Left ventricle myocardium superior (tissue), 1 donor: ENCODE results near the gene TLN1. TPM values are rescaled to one million over a fixed set of nuclear protein-coding genes. Genes with fewer than 3 reads are reported as not detected.

Experiments used
- ATAC-seq: fragments of 200-7000 bp; cut with Tn5 transposase; one replicate; pipeline ENCODE4 v1.9.1; 2020; ENCODE audit warnings: mild to moderate bottlenecking, moderate library complexity
- DNase-seq: peaks from one replicate; pipeline ENCODE4 v3.0.0-alpha.2; 2020
- intact Hi-C: fragments of 100-400 bp; cut with micrococcal nuclease; formaldehyde crosslinking; loops from one replicate; pipeline ENCODE4 v1.11.0; 2022
- total RNA-seq: library from RNA; stranded (reverse); fragmentation: NEBNext Ultra II Directional; extraction: Animal tissue kit (Norgen Biotek cat#: 25700); gene quantifications from one replicate; pipeline ENCODE4 v1.2.1, GENCODE V29; 2021
- donor health status: DM: no; HTN: yes; CAD: no; lungs with severe emphysema.

TLN1 gene
- total RNA-seq, 1 donor from 2014 or later, result 243 TPM

DNA sequence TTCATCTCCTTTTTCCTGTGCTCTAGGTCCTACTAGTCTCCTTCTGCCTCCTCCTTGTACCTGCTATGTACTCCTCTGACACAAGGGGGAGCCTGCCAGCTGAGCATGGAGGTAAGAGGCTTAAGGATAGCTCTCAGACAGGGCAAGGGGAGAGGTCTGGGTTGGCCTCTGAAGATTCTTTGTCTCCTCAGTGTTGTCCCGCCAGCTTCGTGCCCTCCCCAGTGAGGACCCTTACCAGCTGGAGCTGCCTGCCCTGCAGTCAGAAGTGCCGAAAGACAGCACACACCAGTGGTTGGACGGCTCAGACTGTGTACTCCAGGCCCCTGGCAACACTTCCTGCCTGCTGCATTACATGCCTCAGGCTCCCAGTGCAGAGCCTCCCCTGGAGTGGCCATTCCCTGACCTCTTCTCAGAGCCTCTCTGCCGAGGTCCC, 4.2 kb upstream of the TLN1 start:
- intact Hi-C loops, result no loop called here
- DNase-seq, result peak; percentile 52

GRCh38 chr9:35734096-35734495, 2.1 kb upstream of the TLN1 start:
- ATAC-seq (no peak), DNase-seq (no peak)
- intact Hi-C loops, result no loop called here

More for the DNA sequence above, 4.2 kb upstream of the TLN1 start:
- ATAC-seq, result peak; percentile 11

DNA sequence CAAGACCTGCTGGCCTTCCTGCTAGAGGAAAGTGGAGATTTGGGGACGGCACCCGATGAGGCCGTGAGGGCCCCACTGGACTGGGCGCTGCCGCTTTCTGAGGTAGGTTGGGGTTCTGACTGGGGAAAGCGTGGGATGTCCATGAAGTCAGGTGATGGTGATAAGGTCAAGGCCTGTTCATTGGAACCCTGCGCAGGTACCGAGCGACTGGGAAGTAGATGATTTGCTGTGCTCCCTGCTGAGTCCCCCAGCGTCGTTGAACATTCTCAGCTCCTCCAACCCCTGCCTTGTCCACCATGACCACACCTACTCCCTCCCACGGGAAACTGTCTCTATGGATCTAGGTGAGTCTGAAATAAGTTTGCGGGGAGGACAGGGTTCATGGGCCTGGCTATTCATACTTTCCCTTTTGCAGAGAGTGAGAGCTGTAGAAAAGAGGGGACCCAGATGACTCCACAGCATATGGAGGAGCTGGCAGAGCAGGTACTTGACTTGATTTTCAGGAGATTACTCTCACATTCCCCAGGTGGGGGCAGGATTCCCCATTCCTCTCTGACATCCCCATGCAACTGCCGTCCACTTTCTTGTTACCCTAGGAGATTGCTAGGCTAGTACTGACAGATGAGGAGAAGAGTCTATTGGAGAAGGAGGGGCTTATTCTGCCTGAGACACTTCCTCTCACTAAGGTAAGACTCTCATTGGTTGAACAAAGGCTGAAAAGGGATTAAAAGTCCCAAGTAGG, 976 bp upstream of the TLN1 start:
- intact Hi-C loops, result no loop called here

DNA sequence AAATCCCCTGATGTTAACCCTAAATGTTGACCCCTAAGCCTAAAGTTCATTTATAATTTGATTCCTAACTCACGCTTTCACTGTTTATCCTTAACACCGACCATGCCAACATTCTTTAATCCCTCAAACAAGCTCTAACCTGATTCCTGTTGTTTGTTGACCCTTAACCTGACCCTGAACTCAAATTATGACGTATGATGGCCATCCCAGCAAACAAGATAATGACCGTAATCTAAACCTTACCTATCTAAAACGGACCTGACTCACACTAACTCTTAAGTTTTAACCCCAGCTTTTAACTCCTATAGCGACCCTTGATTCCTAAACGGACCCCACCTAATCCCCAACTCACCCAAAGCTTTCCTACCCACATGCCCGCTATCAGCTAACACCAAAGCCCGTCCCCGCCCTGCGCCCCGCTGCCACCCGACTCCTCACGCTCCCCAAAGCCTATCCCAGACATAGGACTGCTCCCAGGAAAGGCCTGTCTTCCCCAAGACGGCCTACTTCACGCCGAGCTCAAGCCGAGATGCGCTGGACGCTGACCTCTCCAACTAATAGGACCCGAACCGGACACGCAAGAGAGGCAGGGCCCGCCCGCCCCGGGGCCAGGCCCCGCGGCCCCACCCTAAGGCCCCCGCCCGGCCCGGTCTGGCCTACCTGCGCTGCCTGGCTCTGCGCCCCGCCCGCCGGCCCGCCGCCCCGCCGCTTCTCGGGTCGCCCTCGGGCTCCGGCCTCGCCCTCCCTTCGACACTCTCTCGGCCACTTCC, 395 bp downstream of the TLN1 start:
- DNase-seq (no peak), ATAC-seq (no peak)
- intact Hi-C loops, result no loop called here

More for the DNA sequence above, 976 bp upstream of the TLN1 start:
- DNase-seq, result no peak
- ATAC-seq, result peak; percentile 0

GRCh38 chr9:35730486-35730854, 1.5 kb downstream of the TLN1 start:
- intact Hi-C loops, result no loop called here
- ATAC-seq, result no peak

DNA sequence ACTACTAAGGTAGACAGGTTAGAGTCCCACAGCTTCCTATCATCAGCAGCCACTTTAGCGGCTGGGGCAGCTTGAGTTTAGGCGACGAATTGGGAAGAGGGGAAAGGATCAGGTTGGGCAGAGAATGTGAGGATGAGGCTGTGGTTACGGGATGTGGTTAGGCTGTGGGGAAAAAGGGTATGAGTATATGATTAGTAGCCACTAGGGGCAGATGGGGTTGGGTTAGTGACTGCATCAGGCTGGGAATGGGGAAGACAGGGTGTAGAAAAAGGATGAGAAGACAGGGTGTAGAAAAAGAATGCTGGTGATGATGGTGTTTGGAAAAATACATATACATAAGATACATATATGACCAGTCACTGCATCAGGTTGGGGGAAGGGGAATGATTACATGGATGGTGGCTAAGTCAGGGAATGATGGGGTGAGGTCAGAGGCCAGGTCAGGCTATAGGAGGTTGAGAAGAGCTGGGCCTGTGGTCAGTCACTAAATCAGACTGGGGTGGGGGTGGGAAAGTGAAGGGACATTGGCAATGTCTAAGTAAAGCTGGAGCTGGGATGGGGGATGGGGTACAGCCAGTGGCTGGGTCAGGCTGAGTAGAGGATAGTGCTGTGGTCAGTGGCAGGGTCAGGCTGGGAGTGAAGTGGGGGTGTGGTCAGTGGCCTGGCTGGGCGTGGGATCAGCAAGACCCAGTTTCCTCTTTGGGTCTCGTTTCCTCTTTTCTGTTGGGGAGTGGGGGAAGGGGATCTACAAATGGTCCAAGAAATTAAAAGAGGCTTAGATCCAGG, 2.1 kb downstream of the TLN1 start:
- intact Hi-C loops, result no loop called here
- DNase-seq, result peak; percentile 68

More at GRCh38 chr9:35730486-35730854, 1.5 kb downstream of the TLN1 start:
- DNase-seq, result no peak

GRCh38 chr9:35729101-35729500, 2.9 kb downstream of the TLN1 start:
- intact Hi-C loops, result no loop called here
- no peak for ATAC-seq
- no peak for DNase-seq

More for the DNA sequence above, 2.1 kb downstream of the TLN1 start:
- no peak for ATAC-seq

DNA sequence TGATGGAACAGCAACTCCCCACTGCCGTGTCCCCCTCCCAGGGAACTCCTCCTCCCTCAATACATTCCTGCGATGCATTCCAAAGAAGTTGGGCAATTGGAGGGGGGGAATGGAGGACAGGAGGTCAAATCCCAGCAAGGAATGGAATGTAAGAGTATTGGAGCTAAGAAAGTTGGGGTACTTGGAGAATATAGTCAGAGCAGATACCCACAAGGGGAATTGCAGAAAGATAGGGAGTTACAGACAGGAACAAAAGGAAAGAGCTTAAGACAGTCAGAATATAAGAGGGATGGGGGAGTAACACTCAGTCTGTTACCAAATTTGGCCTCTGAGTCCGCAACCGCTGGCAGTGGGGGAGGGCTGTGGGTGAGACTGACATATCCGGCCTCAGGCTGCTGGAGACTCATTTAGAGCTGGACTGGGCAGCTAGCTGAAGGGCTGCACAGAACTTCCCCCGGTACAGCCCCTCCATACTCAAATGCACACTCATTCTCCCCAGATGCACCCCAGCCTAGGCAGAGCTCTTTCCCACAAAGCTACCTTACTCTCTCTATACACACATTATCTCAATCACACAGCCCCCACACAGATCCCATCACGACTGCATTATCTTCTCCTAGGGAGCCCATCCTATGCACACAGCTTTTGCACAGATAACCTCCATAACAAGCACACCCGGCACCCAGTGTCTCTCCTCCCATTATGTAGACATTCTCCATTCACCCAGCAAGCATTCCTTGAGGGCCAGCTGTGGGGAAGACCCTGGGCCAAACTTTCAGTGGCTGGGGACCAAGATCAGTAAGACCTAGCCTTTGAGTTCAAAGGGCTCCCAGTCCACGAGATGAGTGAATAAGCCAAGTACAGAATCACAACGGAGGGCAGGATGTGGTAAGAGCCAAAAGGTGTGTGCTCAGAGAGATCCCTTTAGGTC, 3.7 kb downstream of the TLN1 start:
- ATAC-seq, result peak; percentile 47
- intact Hi-C loops, result no loop called here
- peak; percentile 82 for DNase-seq

GRCh38 chr9:35727676-35728040, 4.3 kb downstream of the TLN1 start:
- DNase-seq (no peak), ATAC-seq (no peak)
- intact Hi-C loops, result no loop called here

- peak; percentile 63 for ATAC-seq
- intact Hi-C loops, result no loop called here
- DNase-seq, result peak; percentile 70
These were observed 5.1 kb downstream of the TLN1 start for GRCh38 chr9:35726931-35727330.

DNA sequence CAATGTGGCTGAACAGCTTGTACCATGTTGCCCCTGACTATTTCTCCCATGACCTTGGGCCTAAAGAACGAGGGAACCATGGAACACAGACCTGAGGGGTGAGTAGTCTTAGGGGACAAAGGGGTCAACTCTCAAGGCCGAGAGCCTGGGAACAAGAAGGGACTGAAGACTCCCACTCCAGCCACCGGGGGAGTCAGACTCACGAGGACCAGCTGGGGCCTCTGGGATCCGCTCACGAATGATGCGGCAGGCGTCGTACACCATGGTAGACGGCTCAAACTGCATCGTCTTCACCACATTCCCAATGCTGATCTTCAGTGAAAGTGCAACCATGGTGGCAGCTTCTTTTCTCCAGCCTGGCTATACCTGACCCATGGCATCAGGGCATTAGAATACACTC, 6.6 kb downstream of the TLN1 start:
- intact Hi-C loops, result no loop called here
- DNase-seq, result no peak
- no peak for ATAC-seq

- intact Hi-C loops, result no loop called here
- DNase-seq, result no peak
- ATAC-seq, result no peak
These were observed 8.1 kb downstream of the TLN1 start for GRCh38 chr9:35723908-35724307.

DNA sequence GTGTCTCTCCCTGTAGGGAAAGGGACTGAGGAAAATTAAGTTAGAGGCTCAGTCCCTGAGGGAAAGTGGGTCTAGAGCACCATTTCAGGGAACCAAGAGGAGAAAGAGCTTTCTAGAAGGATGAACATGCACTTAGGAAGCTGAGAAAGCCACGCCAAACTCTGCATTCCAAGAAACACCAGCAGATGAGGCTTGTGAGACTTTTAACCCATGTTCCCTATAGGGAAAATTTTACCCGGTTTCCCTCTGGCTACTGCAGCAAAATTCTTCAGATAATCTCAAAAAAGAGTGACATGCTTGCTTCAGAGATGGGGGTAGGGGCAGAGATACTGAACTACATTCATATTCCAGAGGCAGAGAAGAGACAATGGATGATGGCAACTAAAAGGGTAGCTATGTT, 8.6 kb downstream of the TLN1 start:
- no peak for ATAC-seq
- intact Hi-C loops, result no loop called here
- DNase-seq, result no peak

- DNase-seq (no peak), ATAC-seq (no peak)
- intact Hi-C loops, result no loop called here
These were observed 12.4 kb downstream of the TLN1 start for GRCh38 chr9:35719546-35719945.

GRCh38 chr9:35718721-35719511, 13.1 kb downstream of the TLN1 start:
- intact Hi-C loops, result no loop called here
- DNase-seq, result no peak
- no peak for ATAC-seq

GRCh38 chr9:35717132-35717870, 14.7 kb downstream of the TLN1 start:
- intact Hi-C loops, result no loop called here
- no peak for ATAC-seq

GRCh38 chr9:35716230-35716629, 15.8 kb downstream of the TLN1 start:
- intact Hi-C loops, result no loop called here
- DNase-seq (no peak), ATAC-seq (no peak)

More at GRCh38 chr9:35717132-35717870, 14.7 kb downstream of the TLN1 start:
- DNase-seq, result no peak
